ENCODE results near the gene ENGASE. TPM values are rescaled to one million over a fixed set of nuclear protein-coding genes. Genes with fewer than 3 reads are reported as not detected.

ENGASE gene
- total and polyA plus RNA-seq, 2 donors from 2014 or later = 14.3 to 49.3 TPM

DNA sequence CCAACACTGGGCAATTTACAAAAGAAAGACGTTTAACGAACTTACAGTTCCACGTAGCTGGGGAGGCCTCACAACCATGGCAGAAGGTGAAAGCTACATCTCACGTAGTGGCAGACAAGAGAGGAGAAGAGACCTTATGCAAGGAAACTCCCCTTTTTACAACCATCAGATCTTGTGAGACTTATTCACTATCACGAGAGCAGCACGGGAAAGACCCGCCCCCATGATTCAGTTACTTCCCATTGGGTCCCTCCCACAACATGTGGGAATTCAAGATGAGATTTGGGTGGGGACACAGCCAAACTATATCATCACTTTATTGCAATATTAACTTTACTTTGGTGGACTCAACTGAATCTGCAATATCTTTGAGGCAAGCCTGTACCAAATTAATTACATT lies 11.9 kb upstream of the ENGASE start:
- Histone ChIP-seq H3K27me3 (ENCODE audit: control insufficient read depth, insufficient read depth, low read length) (no peaks in the 10 kb centered on the region), H3K4me1 (ENCODE audit: control insufficient read depth in 2 of 3, insufficient read depth in 2 of 3, low read depth in 1 of 3, low read length in 3 of 3) (no peaks in the 10 kb centered on the region), H3K36me3 (ENCODE audit: control insufficient read depth in 2 of 3, insufficient read depth in 3 of 3, low read length in 3 of 3) (no peaks in the 10 kb centered on the region), H3K9ac (ENCODE audit: low read length in 3 of 3) (no peak overlapping the region), H3K27ac (ENCODE audit: low read depth in 2 of 2, low read length in 2 of 2) (no peak overlapping the region), H3K4me3 (ENCODE audit: low read length in 3 of 3) (no peak overlapping the region), H3K9me3 (ENCODE audit: control insufficient read depth in 2 of 3, insufficient read depth in 1 of 3, low read length in 3 of 3) (no peaks in the 10 kb centered on the region)
- no peak for TF ChIP-seq CTCF (IDR thresholded peaks at IDR 0.05; ENCODE audit: borderline replicate concordance, extremely low read depth, insufficient read depth)
- no peak for DNase-seq
- intact Hi-C loops (cut with DNase I) = no loop called here
- FAIRE-seq = no peak

DNA sequence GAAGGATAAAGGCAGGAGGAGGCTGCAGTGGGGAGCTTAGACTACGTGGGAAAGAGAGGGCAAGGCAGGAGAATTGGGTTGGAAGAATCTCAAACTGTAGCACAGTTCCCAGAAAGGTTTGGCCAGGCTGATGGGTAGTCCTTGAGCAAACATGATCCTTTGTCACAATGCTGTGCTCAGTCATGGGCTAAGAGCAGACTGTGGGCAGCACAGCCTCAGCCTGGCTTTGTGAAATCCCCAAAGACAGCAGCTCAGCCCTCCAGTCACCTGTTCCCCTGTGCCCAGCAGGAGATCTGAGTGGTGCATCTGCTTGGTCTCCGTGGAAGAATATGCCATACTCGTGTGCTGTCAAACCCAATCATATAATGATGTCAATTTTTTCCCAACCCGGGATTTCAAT lies 10.6 kb upstream of the ENGASE start:
- Histone ChIP-seq H3K36me3 (ENCODE audit: control insufficient read depth in 2 of 3, insufficient read depth in 3 of 3, low read length in 3 of 3) (no peaks in the 10 kb centered on the region), H3K9ac (ENCODE audit: low read length in 3 of 3) (no peak overlapping the region), H3K27ac (ENCODE audit: low read depth in 2 of 2, low read length in 2 of 2) (no peak overlapping the region), H3K4me1 (ENCODE audit: control insufficient read depth in 2 of 3, insufficient read depth in 2 of 3, low read depth in 1 of 3, low read length in 3 of 3) (no peaks in the 10 kb centered on the region), H3K4me3 (ENCODE audit: low read length in 3 of 3) (no peak overlapping the region), H3K9me3 (ENCODE audit: control insufficient read depth in 2 of 3, insufficient read depth in 1 of 3, low read length in 3 of 3) (no peaks in the 10 kb centered on the region), H3K27me3 (ENCODE audit: control insufficient read depth, insufficient read depth, low read length) (no peaks in the 10 kb centered on the region)
- FAIRE-seq (no peak), DNase-seq (no peak)
- intact Hi-C loops (cut with DNase I) = no loop called here
- no peak for TF ChIP-seq CTCF (IDR thresholded peaks at IDR 0.05; ENCODE audit: borderline replicate concordance, extremely low read depth, insufficient read depth)

- DNase-seq (peak in 2 of 5 donors; percentile 35 to 60), FAIRE-seq (no peak)
- TF ChIP-seq CTCF (IDR thresholded peaks at IDR 0.05; ENCODE audit: borderline replicate concordance, extremely low read depth, insufficient read depth) = peak; percentile 53
- no peak overlapping the region for H3K27ac ChIP-seq (ENCODE audit: low read depth in 2 of 2, low read length in 2 of 2)
- intact Hi-C loops (cut with DNase I) = no loop called here
- no peak overlapping the region for H3K9ac ChIP-seq (ENCODE audit: low read length in 3 of 3)
- H3K27me3 ChIP-seq (ENCODE audit: control insufficient read depth, insufficient read depth, low read length) = no peaks in the 10 kb centered on the region
- no peaks in the 10 kb centered on the region for H3K36me3 ChIP-seq (ENCODE audit: control insufficient read depth in 2 of 3, insufficient read depth in 3 of 3, low read length in 3 of 3)
- H3K9me3 ChIP-seq (ENCODE audit: control insufficient read depth in 2 of 3, insufficient read depth in 1 of 3, low read length in 3 of 3) = no peaks in the 10 kb centered on the region
- H3K4me3 ChIP-seq (ENCODE audit: low read length in 3 of 3) = no peak overlapping the region
- H3K4me1 ChIP-seq (ENCODE audit: control insufficient read depth in 2 of 3, insufficient read depth in 2 of 3, low read depth in 1 of 3, low read length in 3 of 3) = no peaks in the 10 kb centered on the region
Observed at GRCh38 chr17:79065105-79065670, 9.4 kb upstream of the ENGASE start.

GRCh38 chr17:79066963-79067362 lies 7.7 kb upstream of the ENGASE start:
- Histone ChIP-seq H3K27ac (ENCODE audit: low read depth in 2 of 2, low read length in 2 of 2) (no peak overlapping the region), H3K27me3 (ENCODE audit: control insufficient read depth, insufficient read depth, low read length) (no peaks in the 10 kb centered on the region), H3K4me1 (ENCODE audit: control insufficient read depth in 2 of 3, insufficient read depth in 2 of 3, low read depth in 1 of 3, low read length in 3 of 3) (no peaks in the 10 kb centered on the region), H3K9me3 (ENCODE audit: control insufficient read depth in 2 of 3, insufficient read depth in 1 of 3, low read length in 3 of 3) (no peaks in the 10 kb centered on the region), H3K4me3 (ENCODE audit: low read length in 3 of 3) (no peak overlapping the region), H3K36me3 (ENCODE audit: control insufficient read depth in 2 of 3, insufficient read depth in 3 of 3, low read length in 3 of 3) (no peaks in the 10 kb centered on the region), H3K9ac (ENCODE audit: low read length in 3 of 3) (no peak overlapping the region)
- TF ChIP-seq CTCF (IDR thresholded peaks at IDR 0.05; ENCODE audit: borderline replicate concordance, extremely low read depth, insufficient read depth) = no peak
- DNase-seq = no peak
- intact Hi-C loops (cut with DNase I) = no loop called here
- no peak for FAIRE-seq

Measured in kidney (tissue), 14 donors.